ENCODE measurements around the gene EFCAB12. TPM values are rescaled to one million over a fixed set of nuclear protein-coding genes. Genes with fewer than 3 reads are reported as not detected.

EFCAB12 gene
- total and polyA plus RNA-seq, 3 experiments from 2014 or later: 0.21 to 0.40 (median 0.39) TPM

- H3K27me3 Mint-ChIP-seq: peaks cover 6 to 8% of the 10 kb centered on the region in 2 donors
- no peaks in the 10 kb centered on the region for H3K36me3 ChIP-seq (ENCODE audit: insufficient read depth, low read length)
- no peaks in the 10 kb centered on the region for H3K4me1 Mint-ChIP-seq
- H3K4me3 ChIP-seq (ENCODE audit: low read length): no peak overlapping the region
- H3K27me3 ChIP-seq (ENCODE audit: insufficient read depth, low read length, poor library complexity, severe bottlenecking): no peaks in the 10 kb centered on the region
- no peaks in the 10 kb centered on the region for H3K9me3 ChIP-seq (ENCODE audit: low read length)
- POLR2A ChIA-PET: no interaction called here
- no peaks in the 10 kb centered on the region for H3K36me3 Mint-ChIP-seq
- CTCF ChIA-PET: no interaction called here
- no peak for DNase-seq
- no peak overlapping the region for H3K4me3 Mint-ChIP-seq
- no peaks in the 10 kb centered on the region for H3K9me3 Mint-ChIP-seq
- no peaks in the 10 kb centered on the region for H3K4me1 ChIP-seq (ENCODE audit: insufficient read depth, low read length)
- no peak overlapping the region for H3K27ac Mint-ChIP-seq
- H3K27ac ChIP-seq (ENCODE audit: low read depth, low read length): no peak overlapping the region
These were observed 70.2 kb downstream of the EFCAB12 start for GRCh38 chr3:129358177-129358771.

- ChIA-PET POLR2A (no interaction called here), CTCF (no interaction called here)
- Mint-ChIP-seq H3K27me3 (peaks cover 6 to 8% of the 10 kb centered on the region in 2 donors), H3K9me3 (no peaks in the 10 kb centered on the region), H3K4me1 (no peaks in the 10 kb centered on the region), H3K27ac (no peak overlapping the region), H3K4me3 (no peak overlapping the region), H3K36me3 (no peaks in the 10 kb centered on the region)
- Histone ChIP-seq H3K9me3 (ENCODE audit: low read length) (no peaks in the 10 kb centered on the region), H3K27me3 (ENCODE audit: insufficient read depth, low read length, poor library complexity, severe bottlenecking) (no peaks in the 10 kb centered on the region), H3K4me1 (ENCODE audit: insufficient read depth, low read length) (no peaks in the 10 kb centered on the region), H3K36me3 (ENCODE audit: insufficient read depth, low read length) (no peaks in the 10 kb centered on the region), H3K4me3 (ENCODE audit: low read length) (no peak overlapping the region), H3K27ac (ENCODE audit: low read depth, low read length) (no peak overlapping the region)
- DNase-seq: no peak
These were observed 70.8 kb downstream of the EFCAB12 start for GRCh38 chr3:129357616-129358015.

GRCh38 chr3:129356756-129357425, 71.5 kb downstream of the EFCAB12 start:
- POLR2A ChIA-PET: no interaction called here
- Histone ChIP-seq H3K9me3 (ENCODE audit: low read length) (no peaks in the 10 kb centered on the region), H3K4me3 (ENCODE audit: low read length) (no peak overlapping the region), H3K27me3 (ENCODE audit: insufficient read depth, low read length, poor library complexity, severe bottlenecking) (no peaks in the 10 kb centered on the region), H3K36me3 (ENCODE audit: insufficient read depth, low read length) (no peaks in the 10 kb centered on the region), H3K4me1 (ENCODE audit: insufficient read depth, low read length) (no peaks in the 10 kb centered on the region), H3K27ac (ENCODE audit: low read depth, low read length) (no peak overlapping the region)
- Mint-ChIP-seq H3K27me3 (peaks cover 6 to 8% of the 10 kb centered on the region in 2 donors), H3K4me3 (no peak overlapping the region), H3K4me1 (no peaks in the 10 kb centered on the region), H3K27ac (peak overlapping the region in 1 of 8 donors; percentile 29), H3K9me3 (no peaks in the 10 kb centered on the region), H3K36me3 (no peaks in the 10 kb centered on the region)
- CTCF ChIA-PET: no interaction called here
- no peak for DNase-seq

GRCh38 chr3:129353589-129353941, 74.9 kb downstream of the EFCAB12 start:
- no peak overlapping the region for H3K27ac ChIP-seq (ENCODE audit: low read depth, low read length)
- no peak for DNase-seq
- POLR2A ChIA-PET: no interaction called here
- H3K27me3 Mint-ChIP-seq: peaks cover 7 to 10% of the 10 kb centered on the region in 2 donors
- H3K4me3 ChIP-seq (ENCODE audit: low read length): no peak overlapping the region
- H3K4me1 ChIP-seq (ENCODE audit: insufficient read depth, low read length): no peaks in the 10 kb centered on the region
- no peaks in the 10 kb centered on the region for H3K27me3 ChIP-seq (ENCODE audit: insufficient read depth, low read length, poor library complexity, severe bottlenecking)
- H3K9me3 Mint-ChIP-seq: no peaks in the 10 kb centered on the region
- H3K27ac Mint-ChIP-seq: peak overlapping the region in 1 of 8 donors; percentile 21
- H3K36me3 Mint-ChIP-seq: no peaks in the 10 kb centered on the region
- no peaks in the 10 kb centered on the region for H3K36me3 ChIP-seq (ENCODE audit: insufficient read depth, low read length)
- CTCF ChIA-PET: no interaction called here
- H3K9me3 ChIP-seq (ENCODE audit: low read length): no peaks in the 10 kb centered on the region
- H3K4me1 Mint-ChIP-seq: no peaks in the 10 kb centered on the region
- no peak overlapping the region for H3K4me3 Mint-ChIP-seq

- H3K27me3 ChIP-seq (ENCODE audit: insufficient read depth, low read length, poor library complexity, severe bottlenecking): no peaks in the 10 kb centered on the region
- no peak for DNase-seq
- no peaks in the 10 kb centered on the region for H3K4me1 Mint-ChIP-seq
- H3K27ac ChIP-seq (ENCODE audit: low read depth, low read length): no peak overlapping the region
- no peak overlapping the region for H3K4me3 ChIP-seq (ENCODE audit: low read length)
- no peaks in the 10 kb centered on the region for H3K9me3 Mint-ChIP-seq
- no peaks in the 10 kb centered on the region for H3K9me3 ChIP-seq (ENCODE audit: low read length)
- no peaks in the 10 kb centered on the region for H3K4me1 ChIP-seq (ENCODE audit: insufficient read depth, low read length)
- no peaks in the 10 kb centered on the region for H3K36me3 Mint-ChIP-seq
- ChIA-PET CTCF (no interaction called here), POLR2A (no interaction called here)
- no peaks in the 10 kb centered on the region for H3K36me3 ChIP-seq (ENCODE audit: insufficient read depth, low read length)
- no peak overlapping the region for H3K4me3 Mint-ChIP-seq
- peaks cover 10 to 11% of the 10 kb centered on the region in 2 donors for H3K27me3 Mint-ChIP-seq
- H3K27ac Mint-ChIP-seq: no peak overlapping the region
These were observed 75.5 kb downstream of the EFCAB12 start for GRCh38 chr3:129352650-129353588.

GRCh38 chr3:129352045-129352444, 76.4 kb downstream of the EFCAB12 start:
- Mint-ChIP-seq H3K4me3 (no peak overlapping the region), H3K27me3 (peaks cover 8 to 15% of the 10 kb centered on the region in 2 donors), H3K4me1 (peaks cover 0 to under 1% (median 0%) of the 10 kb centered on the region in 3 donors), H3K36me3 (no peaks in the 10 kb centered on the region), H3K9me3 (no peaks in the 10 kb centered on the region), H3K27ac (peak overlapping the region in 1 of 8 donors; percentile 13)
- Histone ChIP-seq H3K27ac (ENCODE audit: low read depth, low read length) (no peak overlapping the region), H3K9me3 (ENCODE audit: low read length) (no peaks in the 10 kb centered on the region), H3K36me3 (ENCODE audit: insufficient read depth, low read length) (no peaks in the 10 kb centered on the region), H3K27me3 (ENCODE audit: insufficient read depth, low read length, poor library complexity, severe bottlenecking) (no peaks in the 10 kb centered on the region), H3K4me3 (ENCODE audit: low read length) (no peak overlapping the region), H3K4me1 (ENCODE audit: insufficient read depth, low read length) (no peaks in the 10 kb centered on the region)
- no peak for DNase-seq
- POLR2A ChIA-PET: no interaction called here
- CTCF ChIA-PET: no interaction called here

Other genes starting within 250 kb of the EFCAB12 start
- gene CNBP, start 244.7 kb downstream of the EFCAB12 start, total RNA-seq: 100 to 1,000 TPM; 474 to 487 TPM
- 931 TPM for gene CNBP, start 244.7 kb downstream of the EFCAB12 start, polyA plus RNA-seq
- 100 to 1,000 TPM; 134 to 136 TPM for gene COPG1, start 179.0 kb downstream of the EFCAB12 start, total RNA-seq
- 101 TPM for gene COPG1, start 179.0 kb downstream of the EFCAB12 start, polyA plus RNA-seq
- 10 to 100 TPM; 64.3 to 64.6 TPM for gene HMCES, start 149.8 kb downstream of the EFCAB12 start, total RNA-seq
- gene HMCES, start 149.8 kb downstream of the EFCAB12 start, polyA plus RNA-seq: 97.9 TPM
- gene MBD4, start 11.3 kb upstream of the EFCAB12 start, total RNA-seq: 10 to 100 TPM; 48.0 to 48.1 TPM
- gene MBD4, start 11.3 kb upstream of the EFCAB12 start, polyA plus RNA-seq: 33.2 TPM
- 10 to 100 TPM; 16.4 to 16.5 TPM for gene IFT122, start 11.6 kb upstream of the EFCAB12 start, total RNA-seq
- gene IFT122, start 11.6 kb upstream of the EFCAB12 start, polyA plus RNA-seq: 4.3 TPM
- gene RHO, start 100.0 kb upstream of the EFCAB12 start, total RNA-seq: not detected
- not detected for gene RHO, start 100.0 kb upstream of the EFCAB12 start, polyA plus RNA-seq
- gene H1-8, start 114.5 kb upstream of the EFCAB12 start, total RNA-seq: not detected
- not detected for gene H1-8, start 114.5 kb upstream of the EFCAB12 start, polyA plus RNA-seq
- 10 to 100 TPM; 12.1 to 15.2 TPM for gene PLXND1, start 178.0 kb upstream of the EFCAB12 start, total RNA-seq
- gene PLXND1, start 178.0 kb upstream of the EFCAB12 start, polyA plus RNA-seq: 17.3 TPM

Data from CD8-positive, alpha-beta memory T cell (primary cell).